Activated CD8-positive, alpha-beta T cell treated with anti-CD3 and anti-CD28 coated beads, Interleukin-2, amount 10 ng/mL, durations not matched to agents 7 days and 5 days (primary cell): ENCODE data around the gene CAMTA2. TPM values are rescaled to one million over a fixed set of nuclear protein-coding genes. Genes with fewer than 3 reads are reported as not detected.
A peak's percentile ranks its signal among the peaks of the same experiment; 100 is the strongest.

Experiments
- ATAC-seq: fragments of 150-1000 bp; cut with Tn5 transposase; one replicate; pipeline ENCODE4 v1.10.0; 2021; ENCODE audit warnings: moderate library complexity
- CTCF ChIA-PET: fragments of 350-600 bp; sonication (Branson Sonifier 250); formaldehyde crosslinking; loops from one replicate; lab custom pipeline; 2021; ENCODE audit warnings: antibody characterized with exemption; lab: Charles Lee
- POLR2A ChIA-PET: fragments of 350-600 bp; sonication (Branson Sonifier 250); formaldehyde crosslinking; loops from one replicate; lab custom pipeline; 2021; ENCODE audit warnings: antibody characterized with exemption; lab: Charles Lee
- DNase-seq: peaks from one replicate; pipeline ENCODE4 v3.0.0-alpha.2; 2020
- H3K27ac Mint-ChIP-seq: one replicate; pipeline ENCODE4 v1.8.0; 2021; ENCODE audit warnings: mild to moderate bottlenecking, mixed read lengths
- H3K27me3 Mint-ChIP-seq: one replicate; pipeline ENCODE4 v1.8.0; 2021; ENCODE audit warnings: low read depth, mixed read lengths
- H3K36me3 Mint-ChIP-seq: one replicate; pipeline ENCODE4 v1.8.0; 2021; ENCODE audit warnings: low read depth, mixed read lengths
- H3K4me1 Mint-ChIP-seq: one replicate; pipeline ENCODE4 v1.8.0; 2021; ENCODE audit warnings: low read depth, mixed read lengths
- H3K4me3 Mint-ChIP-seq: one replicate; pipeline ENCODE4 v1.8.0; 2021; ENCODE audit warnings: mild to moderate bottlenecking, mixed read lengths
- H3K9me3 Mint-ChIP-seq: one replicate; pipeline ENCODE4 v1.8.0; 2022; ENCODE audit warnings: mixed read lengths; ENCODE audit not compliant: insufficient read depth
- total RNA-seq, 2 experiments: library from RNA; stranded (reverse); gene quantifications; one replicate each; pipeline ENCODE4 v1.2.3, GENCODE V29; 2021

CAMTA2 gene
- total RNA-seq, 2 experiments from 2014 or later = 51.3 to 55.5 TPM

GRCh38 chr17:4938688-4939545 is 48.6 kb downstream of the CAMTA2 start:
- H3K9me3 Mint-ChIP-seq = no peaks in the 10 kb centered on the region
- no peak for ATAC-seq
- peaks cover 80% of the 10 kb centered on the region for H3K36me3 Mint-ChIP-seq
- CTCF ChIA-PET = interaction anchor here (0.8 to 3.4 kb wide), 13 partner anchors 13 to 49 kb away, joined by 3 to 26 read pairs (median 5); partner anchors contain the start of genes CAMTA2, CHRNE, ENO3 and SPAG7
- POLR2A ChIA-PET = interaction anchor here (0.6 to 5.8 kb wide), 12 partner anchors 10 to 229 kb away, joined by 3 to 101 read pairs (median 4); partner anchors contain the start of genes ARRB2, C17orf107, ENO3 and INCA1
- peak overlapping the region; percentile 88 for H3K27ac Mint-ChIP-seq
- H3K4me3 Mint-ChIP-seq = peak overlapping the region; percentile 97
- no peak for DNase-seq
- H3K4me1 Mint-ChIP-seq = peaks cover 64% of the 10 kb centered on the region
- H3K27me3 Mint-ChIP-seq = no peaks in the 10 kb centered on the region

GRCh38 chr17:4938069-4938491 is 49.4 kb downstream of the CAMTA2 start:
- Mint-ChIP-seq H3K27me3 (no peaks in the 10 kb centered on the region), H3K9me3 (no peaks in the 10 kb centered on the region), H3K36me3 (peaks cover 79% of the 10 kb centered on the region), H3K27ac (peak overlapping the region; percentile 64), H3K4me1 (peaks cover 63% of the 10 kb centered on the region), H3K4me3 (peak overlapping the region; percentile 97)
- ATAC-seq = no peak
- ChIA-PET CTCF (interaction anchor here (3.0 kb wide), 1 partner anchor 29 kb away, joined by 13 read pairs; no protein-coding TSS in a partner anchor), POLR2A (interaction anchor here (0.9 to 1.2 kb wide), 2 partner anchors 12 to 20 kb away, joined by 3 read pairs; no protein-coding TSS in a partner anchor)
- no peak for DNase-seq

- H3K9me3 Mint-ChIP-seq = no peaks in the 10 kb centered on the region
- peaks cover 58% of the 10 kb centered on the region for H3K4me1 Mint-ChIP-seq
- no peak overlapping the region for H3K27ac Mint-ChIP-seq
- no peak for DNase-seq
- ChIA-PET CTCF (interaction anchor here (2.6 kb wide), 1 partner anchor 28 kb away, joined by 7 read pairs; no protein-coding TSS in a partner anchor), POLR2A (interaction anchor here (0.9 to 1.5 kb wide), 3 partner anchors 12 to 19 kb away, joined by 3 read pairs; no protein-coding TSS in a partner anchor)
- H3K36me3 Mint-ChIP-seq = peaks cover 74% of the 10 kb centered on the region
- H3K4me3 Mint-ChIP-seq = peak overlapping the region; percentile 97
- no peaks in the 10 kb centered on the region for H3K27me3 Mint-ChIP-seq
- no peak for ATAC-seq
These were observed 49.9 kb downstream of the CAMTA2 start for GRCh38 chr17:4937553-4937952.

- DNase-seq = no peak
- no peaks in the 10 kb centered on the region for H3K27me3 Mint-ChIP-seq
- no peak for ATAC-seq
- H3K27ac Mint-ChIP-seq = peak overlapping the region; percentile 47
- no peak overlapping the region for H3K4me3 Mint-ChIP-seq
- H3K9me3 Mint-ChIP-seq = no peaks in the 10 kb centered on the region
- peaks cover 64% of the 10 kb centered on the region for H3K36me3 Mint-ChIP-seq
- ChIA-PET CTCF (interaction anchor here (2.6 kb wide), 1 partner anchor 27 kb away, joined by 7 read pairs; no protein-coding TSS in a partner anchor), POLR2A (interaction anchor here (1.3 to 1.5 kb wide), 3 partner anchors 11 to 31 kb away, joined by 3 to 5 read pairs (median 4); partner anchors contain the start of gene SPAG7)
- peaks cover 47% of the 10 kb centered on the region for H3K4me1 Mint-ChIP-seq
These were observed 51.0 kb downstream of the CAMTA2 start for GRCh38 chr17:4936436-4936835.

GRCh38 chr17:4935650-4936049 is 51.8 kb downstream of the CAMTA2 start:
- no peak overlapping the region for H3K4me3 Mint-ChIP-seq
- H3K27me3 Mint-ChIP-seq = no peaks in the 10 kb centered on the region
- H3K9me3 Mint-ChIP-seq = no peaks in the 10 kb centered on the region
- no peak overlapping the region for H3K27ac Mint-ChIP-seq
- peaks cover 47% of the 10 kb centered on the region for H3K4me1 Mint-ChIP-seq
- ATAC-seq = no peak
- peaks cover 63% of the 10 kb centered on the region for H3K36me3 Mint-ChIP-seq
- CTCF ChIA-PET = interaction anchor here (2.6 kb wide), 1 partner anchor 26 kb away, joined by 7 read pairs; no protein-coding TSS in a partner anchor
- POLR2A ChIA-PET = interaction anchor here (1.3 kb wide), 1 partner anchor 12 kb away, joined by 4 read pairs; no protein-coding TSS in a partner anchor
- DNase-seq = no peak

GRCh38 chr17:4934173-4934979 is 53.1 kb downstream of the CAMTA2 start:
- CTCF ChIA-PET = interaction anchor here (0.7 to 1.3 kb wide), 3 partner anchors 25 to 33 kb away, joined by 3 to 5 read pairs (median 3); partner anchors contain the start of genes CHRNE and SPAG7
- peak overlapping the region; percentile 50 for H3K27ac Mint-ChIP-seq
- H3K4me3 Mint-ChIP-seq = no peak overlapping the region
- ATAC-seq = peak; percentile 20
- H3K27me3 Mint-ChIP-seq = no peaks in the 10 kb centered on the region
- peaks cover 61% of the 10 kb centered on the region for H3K36me3 Mint-ChIP-seq
- peaks cover 47% of the 10 kb centered on the region for H3K4me1 Mint-ChIP-seq
- POLR2A ChIA-PET = interaction anchor here (0.6 to 1.4 kb wide), 3 partner anchors 9 to 21 kb away, joined by 3 to 5 read pairs (median 3); no protein-coding TSS in a partner anchor
- no peaks in the 10 kb centered on the region for H3K9me3 Mint-ChIP-seq
- DNase-seq = peak; percentile 35

GRCh38 chr17:4933646-4934045 is 53.8 kb downstream of the CAMTA2 start:
- no peak for ATAC-seq
- POLR2A ChIA-PET = interaction anchor here (1.3 to 1.4 kb wide), 2 partner anchors 9 to 22 kb away, joined by 3 read pairs; no protein-coding TSS in a partner anchor
- H3K4me3 Mint-ChIP-seq = no peak overlapping the region

GRCh38 chr17:4932756-4933155 is 54.7 kb downstream of the CAMTA2 start:
- DNase-seq (no peak), ATAC-seq (no peak)
- H3K4me3 Mint-ChIP-seq = no peak overlapping the region
- peaks cover 55% of the 10 kb centered on the region for H3K36me3 Mint-ChIP-seq
- H3K27ac Mint-ChIP-seq = no peak overlapping the region
- POLR2A ChIA-PET = interaction anchor here (0.6 to 1.6 kb wide), 3 partner anchors 8 to 101 kb away, joined by 3 to 6 read pairs (median 3); no protein-coding TSS in a partner anchor
- no peaks in the 10 kb centered on the region for H3K9me3 Mint-ChIP-seq
- CTCF ChIA-PET = interaction anchor here (0.6 kb wide), 1 partner anchor 150 kb away, joined by 4 read pairs; no protein-coding TSS in a partner anchor
- H3K27me3 Mint-ChIP-seq = no peaks in the 10 kb centered on the region
- H3K4me1 Mint-ChIP-seq = peaks cover 34% of the 10 kb centered on the region

More at GRCh38 chr17:4933646-4934045, 53.8 kb downstream of the CAMTA2 start:
- no peak for DNase-seq
- Mint-ChIP-seq H3K4me1 (peaks cover 43% of the 10 kb centered on the region), H3K36me3 (peaks cover 60% of the 10 kb centered on the region), H3K9me3 (no peaks in the 10 kb centered on the region), H3K27ac (peak overlapping the region; percentile 41), H3K27me3 (no peaks in the 10 kb centered on the region)
- CTCF ChIA-PET = interaction anchor here (0.7 to 1.3 kb wide), 3 partner anchors 25 to 34 kb away, joined by 3 to 5 read pairs (median 3); partner anchors contain the start of genes CHRNE and SPAG7

GRCh38 chr17:4931963-4932362 is 55.5 kb downstream of the CAMTA2 start, which contains the start of gene GP1BA:
GP1BA (plus strand) TSS chr17:4932277; CDS start chr17:4932605, 328 bp downstream.
- Mint-ChIP-seq H3K27ac (no peak within 1 kb of the TSS), H3K36me3 (peaks cover 50% of the 10 kb centered on the region), H3K4me3 (no peak within 1 kb of the TSS), H3K9me3 (no peaks in the 10 kb centered on the region), H3K4me1 (peaks cover 26% of the 10 kb centered on the region), H3K27me3 (no peaks in the 10 kb centered on the region)
- ChIA-PET CTCF (interaction anchor here (0.6 kb wide), 1 partner anchor 149 kb away, joined by 4 read pairs; no protein-coding TSS in a partner anchor), POLR2A (interaction anchor here (1.6 kb wide), 1 partner anchor 8 kb away, joined by 6 read pairs; no protein-coding TSS in a partner anchor)
- no peak for DNase-seq
- ATAC-seq = no peak

GRCh38 chr17:4928881-4929280 is 58.6 kb downstream of the CAMTA2 start:
- no peaks in the 10 kb centered on the region for H3K27me3 Mint-ChIP-seq
- POLR2A ChIA-PET = interaction anchor here (1.6 kb wide), 1 partner anchor 10 kb away, joined by 3 read pairs; no protein-coding TSS in a partner anchor
- peaks cover 33% of the 10 kb centered on the region for H3K36me3 Mint-ChIP-seq

More at GRCh38 chr17:4928881-4929280, 58.6 kb downstream of the CAMTA2 start:
- CTCF ChIA-PET = no interaction called here
- Mint-ChIP-seq H3K9me3 (no peaks in the 10 kb centered on the region), H3K27ac (no peak overlapping the region), H3K4me1 (peaks cover 7% of the 10 kb centered on the region), H3K4me3 (no peak overlapping the region)
- no peak for DNase-seq
- ATAC-seq = no peak
